Activated CD8-positive, alpha-beta memory T cell treated with anti-CD3 and anti-CD28 coated beads, Interleukin-2, amount 10 ng/mL, durations not matched to agents 7 days and 5 days (primary cell): Measurements from ENCODE around the gene SCYL1. TPM values are rescaled to one million over a fixed set of nuclear protein-coding genes. Genes with fewer than 3 reads are reported as not detected.
"Not testable (repeated sequence)": the region's sequence is repeated elsewhere in the genome, so short reads cannot be mapped to it uniquely, and the experiment has no call there.

Experiments used
- ATAC-seq: fragments of 150-1000 bp; cut with Tn5 transposase; one replicate; pipeline ENCODE4 v1.10.0; 2021; ENCODE audit warnings: moderate library complexity
- CTCF ChIA-PET: fragments of 350-600 bp; sonication (Branson Sonifier 250); formaldehyde crosslinking; loops from one replicate; lab custom pipeline; 2021; ENCODE audit warnings: antibody characterized with exemption; lab: Charles Lee
- DNase-seq: peaks from one replicate; pipeline ENCODE4 v3.0.0-alpha.2; 2020
- H3K27ac Mint-ChIP-seq: one replicate; pipeline ENCODE4 v1.8.0; 2021; ENCODE audit warnings: mild to moderate bottlenecking, mixed read lengths
- H3K27me3 Mint-ChIP-seq: one replicate; pipeline ENCODE4 v1.8.0; 2021; ENCODE audit warnings: mixed read lengths
- H3K36me3 Mint-ChIP-seq: one replicate; pipeline ENCODE4 v1.8.0; 2021; ENCODE audit warnings: mild to moderate bottlenecking, mixed read lengths
- H3K4me1 Mint-ChIP-seq: one replicate; pipeline ENCODE4 v1.8.0; 2021; ENCODE audit warnings: mixed read lengths
- H3K4me3 Mint-ChIP-seq: one replicate; pipeline ENCODE4 v1.8.0; 2021; ENCODE audit warnings: mild to moderate bottlenecking, moderate library complexity, mixed read lengths
- H3K9me3 Mint-ChIP-seq: one replicate; pipeline ENCODE4 v1.8.0; 2022; ENCODE audit warnings: low read depth, mixed read lengths
- total RNA-seq, 2 experiments: library from RNA; stranded (reverse); gene quantifications; one replicate each; pipeline ENCODE4 v1.2.3, GENCODE V29; 2021

SCYL1 gene
- total RNA-seq, 2 experiments from 2014 or later = 68.0 to 76.7 TPM

DNA sequence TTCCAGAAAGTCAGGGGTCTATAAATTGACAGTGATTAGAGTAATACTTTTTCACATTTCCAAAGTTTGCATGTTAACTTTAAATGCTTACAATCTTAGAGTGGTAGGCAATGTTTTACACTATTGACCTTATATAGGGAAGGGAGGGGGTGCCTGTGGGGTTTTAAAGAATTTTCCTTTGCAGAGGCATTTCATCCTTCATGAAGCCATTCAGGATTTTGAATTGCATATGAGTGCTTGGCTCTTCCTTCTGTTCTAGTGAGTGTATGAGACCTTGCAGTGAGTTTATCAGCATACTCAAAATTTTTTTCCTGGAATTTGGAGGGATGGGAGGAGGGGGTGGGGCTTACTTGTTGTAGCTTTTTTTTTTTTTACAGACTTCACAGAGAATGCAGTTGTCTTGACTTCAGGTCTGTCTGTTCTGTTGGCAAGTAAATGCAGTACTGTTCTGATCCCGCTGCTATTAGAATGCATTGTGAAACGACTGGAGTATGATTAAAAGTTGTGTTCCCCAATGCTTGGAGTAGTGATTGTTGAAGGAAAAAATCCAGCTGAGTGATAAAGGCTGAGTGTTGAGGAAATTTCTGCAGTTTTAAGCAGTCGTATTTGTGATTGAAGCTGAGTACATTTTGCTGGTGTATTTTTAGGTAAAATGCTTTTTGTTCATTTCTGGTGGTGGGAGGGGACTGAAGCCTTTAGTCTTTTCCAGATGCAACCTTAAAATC is 20.8 kb upstream of the SCYL1 start:
- Mint-ChIP-seq H3K9me3 (no peaks in the 10 kb centered on the region), H3K27me3 (peaks cover 6% of the 10 kb centered on the region), H3K36me3 (peaks cover 36% of the 10 kb centered on the region), H3K27ac (no peak overlapping the region), H3K4me1 (peaks cover 43% of the 10 kb centered on the region), H3K4me3 (no peak overlapping the region)
- ATAC-seq = no peak
- no peak for DNase-seq
- CTCF ChIA-PET = interaction anchor here (3.6 to 19.1 kb wide), 2 partner anchors 26 to 85 kb away, joined by 23 to 489 read pairs; partner anchors contain the start of gene NEAT1

DNA sequence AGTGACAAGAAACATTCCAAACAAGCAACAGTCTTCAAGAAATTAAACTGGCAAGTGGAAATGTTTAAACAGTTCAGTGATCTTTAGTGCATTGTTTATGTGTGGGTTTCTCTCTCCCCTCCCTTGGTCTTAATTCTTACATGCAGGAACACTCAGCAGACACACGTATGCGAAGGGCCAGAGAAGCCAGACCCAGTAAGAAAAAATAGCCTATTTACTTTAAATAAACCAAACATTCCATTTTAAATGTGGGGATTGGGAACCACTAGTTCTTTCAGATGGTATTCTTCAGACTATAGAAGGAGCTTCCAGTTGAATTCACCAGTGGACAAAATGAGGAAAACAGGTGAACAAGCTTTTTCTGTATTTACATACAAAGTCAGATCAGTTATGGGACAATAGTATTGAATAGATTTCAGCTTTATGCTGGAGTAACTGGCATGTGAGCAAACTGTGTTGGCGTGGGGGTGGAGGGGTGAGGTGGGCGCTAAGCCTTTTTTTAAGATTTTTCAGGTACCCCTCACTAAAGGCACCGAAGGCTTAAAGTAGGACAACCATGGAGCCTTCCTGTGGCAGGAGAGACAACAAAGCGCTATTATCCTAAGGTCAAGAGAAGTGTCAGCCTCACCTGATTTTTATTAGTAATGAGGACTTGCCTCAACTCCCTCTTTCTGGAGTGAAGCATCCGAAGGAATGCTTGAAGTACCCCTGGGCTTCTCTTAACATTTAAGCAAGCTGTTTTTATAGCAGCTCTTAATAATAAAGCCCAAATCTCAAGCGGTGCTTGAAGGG is 20.0 kb upstream of the SCYL1 start:
- H3K36me3 Mint-ChIP-seq = peaks cover 36% of the 10 kb centered on the region
- peaks cover 45% of the 10 kb centered on the region for H3K4me1 Mint-ChIP-seq
- H3K27ac Mint-ChIP-seq = no peak overlapping the region
- no peak for DNase-seq
- ATAC-seq = no peak
- peaks cover 6% of the 10 kb centered on the region for H3K27me3 Mint-ChIP-seq
- H3K9me3 Mint-ChIP-seq = no peaks in the 10 kb centered on the region
- H3K4me3 Mint-ChIP-seq = no peak overlapping the region
- CTCF ChIA-PET = interaction anchor here (1.2 to 19.1 kb wide), 6 partner anchors 7 to 123 kb away, joined by 3 to 489 read pairs (median 26); partner anchors contain the start of genes MALAT1, NEAT1 and SLC25A45

- peaks cover 6% of the 10 kb centered on the region for H3K27me3 Mint-ChIP-seq
- no peak overlapping the region for H3K4me3 Mint-ChIP-seq
- H3K36me3 Mint-ChIP-seq = peaks cover 36% of the 10 kb centered on the region
- no peak overlapping the region for H3K27ac Mint-ChIP-seq
- CTCF ChIA-PET = interaction anchor here (1.0 to 19.1 kb wide), 9 partner anchors 8 to 127 kb away, joined by 3 to 489 read pairs (median 13); partner anchors contain the start of genes MALAT1, NEAT1 and SLC25A45
- DNase-seq (no peak), ATAC-seq (no peak)
- no peaks in the 10 kb centered on the region for H3K9me3 Mint-ChIP-seq
- peaks cover 49% of the 10 kb centered on the region for H3K4me1 Mint-ChIP-seq
Observed at GRCh38 chr11:65505466-65506289, 19.2 kb upstream of the SCYL1 start.

GRCh38 chr11:65506290-65506771 is 18.6 kb upstream of the SCYL1 start:
- no peak overlapping the region for H3K27ac Mint-ChIP-seq
- no peak for ATAC-seq
- H3K4me3 Mint-ChIP-seq = no peak overlapping the region
- peaks cover 50% of the 10 kb centered on the region for H3K4me1 Mint-ChIP-seq
- H3K27me3 Mint-ChIP-seq = peaks cover 6% of the 10 kb centered on the region
- no peaks in the 10 kb centered on the region for H3K9me3 Mint-ChIP-seq
- CTCF ChIA-PET = interaction anchor here (1.0 to 19.1 kb wide), 11 partner anchors 8 to 176 kb away, joined by 3 to 489 read pairs (median 4); partner anchors contain the start of genes MALAT1, NEAT1 and SLC25A45
- peaks cover 36% of the 10 kb centered on the region for H3K36me3 Mint-ChIP-seq
- no peak for DNase-seq

DNA sequence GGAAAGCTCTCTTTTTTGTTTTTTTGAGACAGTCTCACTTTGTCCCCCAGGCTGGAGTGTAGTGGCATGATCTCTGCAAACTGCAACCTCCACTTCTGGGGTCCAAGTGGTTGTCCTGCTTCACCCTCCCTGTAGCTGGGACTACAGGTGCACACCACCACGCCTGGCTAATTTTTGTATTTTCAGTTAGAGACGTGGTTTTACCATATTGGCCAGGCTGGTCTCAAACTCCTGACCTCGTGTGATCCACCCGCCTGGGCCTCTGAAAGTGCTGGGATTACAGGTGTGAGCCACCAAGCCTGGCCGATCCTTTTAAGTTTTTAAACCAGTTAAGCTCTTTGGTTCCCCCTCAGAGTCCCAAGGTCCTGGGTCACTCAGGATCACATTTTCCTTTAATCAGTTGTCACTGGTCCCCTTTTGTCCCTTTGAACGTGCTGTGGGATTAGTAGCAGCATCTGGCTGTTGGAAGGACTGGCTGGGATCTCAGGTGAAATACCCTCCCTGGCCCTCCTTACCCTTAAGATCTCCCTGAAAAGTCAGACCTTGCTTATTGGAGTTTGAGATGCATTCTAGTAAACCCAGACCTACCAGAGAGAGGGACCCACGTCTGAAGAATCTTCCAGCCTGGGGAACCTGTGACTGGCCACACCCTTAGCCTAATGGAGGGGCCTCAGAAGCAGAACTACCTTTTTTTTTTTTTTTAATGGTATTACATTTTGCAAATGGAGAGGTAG is 17.9 kb upstream of the SCYL1 start:
- H3K9me3 Mint-ChIP-seq = no peaks in the 10 kb centered on the region
- DNase-seq = peak; percentile 58
- peak; percentile 37 for ATAC-seq
- CTCF ChIA-PET = interaction anchor here (0.9 to 19.1 kb wide), 15 partner anchors 9 to 177 kb away, joined by 3 to 489 read pairs (median 4); partner anchors contain the start of genes MALAT1, NEAT1 and SLC25A45
- H3K27me3 Mint-ChIP-seq = no peaks in the 10 kb centered on the region
- no peak overlapping the region for H3K27ac Mint-ChIP-seq
- H3K36me3 Mint-ChIP-seq = peaks cover 36% of the 10 kb centered on the region
- H3K4me1 Mint-ChIP-seq = peaks cover 50% of the 10 kb centered on the region
- H3K4me3 Mint-ChIP-seq = no peak overlapping the region

DNA sequence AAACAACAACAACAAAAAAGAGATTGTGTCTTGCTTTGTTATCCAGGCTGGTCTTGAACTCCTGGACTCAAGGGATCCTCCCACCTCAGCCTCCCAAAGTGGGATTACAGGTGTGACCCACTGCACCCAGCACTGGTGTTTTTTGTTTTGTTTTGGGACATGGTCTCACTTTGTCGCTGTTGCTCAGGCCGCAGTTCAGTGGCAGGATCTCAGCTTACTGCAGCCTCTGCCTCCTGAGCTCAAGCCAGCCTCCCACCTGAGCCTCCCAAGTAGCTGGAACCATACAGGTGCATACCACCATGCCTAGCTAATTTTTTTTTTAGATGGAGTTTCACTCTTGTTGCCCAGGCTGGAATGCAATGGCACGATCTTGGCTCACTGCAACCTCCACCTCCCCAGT is 12.6 kb upstream of the SCYL1 start:
- not testable (repeated sequence) for H3K4me3 Mint-ChIP-seq, H3K36me3 Mint-ChIP-seq, H3K9me3 Mint-ChIP-seq, ATAC-seq, H3K27me3 Mint-ChIP-seq, DNase-seq, H3K27ac Mint-ChIP-seq
- H3K4me1 Mint-ChIP-seq = peaks cover 20% of the 10 kb centered on the region
- CTCF ChIA-PET = interaction anchor here (19.1 kb wide), 1 partner anchor 94 kb away, joined by 489 read pairs; the partner anchor contains the start of gene NEAT1

GRCh38 chr11:65516135-65516968 is 8.5 kb upstream of the SCYL1 start:
- no peaks in the 10 kb centered on the region for H3K9me3 Mint-ChIP-seq
- no peak for DNase-seq
- H3K27ac Mint-ChIP-seq = peak overlapping the region; percentile 59
- peak; percentile 48 for ATAC-seq
- H3K27me3 Mint-ChIP-seq = peaks cover 2% of the 10 kb centered on the region
- CTCF ChIA-PET = interaction anchor here (1.4 to 1.8 kb wide), 3 partner anchors 9 to 100 kb away, joined by 3 to 6 read pairs (median 4); no protein-coding TSS in a partner anchor
- no peak overlapping the region for H3K4me3 Mint-ChIP-seq
- H3K4me1 Mint-ChIP-seq = peaks cover 9% of the 10 kb centered on the region
- H3K36me3 Mint-ChIP-seq = no peaks in the 10 kb centered on the region

DNA sequence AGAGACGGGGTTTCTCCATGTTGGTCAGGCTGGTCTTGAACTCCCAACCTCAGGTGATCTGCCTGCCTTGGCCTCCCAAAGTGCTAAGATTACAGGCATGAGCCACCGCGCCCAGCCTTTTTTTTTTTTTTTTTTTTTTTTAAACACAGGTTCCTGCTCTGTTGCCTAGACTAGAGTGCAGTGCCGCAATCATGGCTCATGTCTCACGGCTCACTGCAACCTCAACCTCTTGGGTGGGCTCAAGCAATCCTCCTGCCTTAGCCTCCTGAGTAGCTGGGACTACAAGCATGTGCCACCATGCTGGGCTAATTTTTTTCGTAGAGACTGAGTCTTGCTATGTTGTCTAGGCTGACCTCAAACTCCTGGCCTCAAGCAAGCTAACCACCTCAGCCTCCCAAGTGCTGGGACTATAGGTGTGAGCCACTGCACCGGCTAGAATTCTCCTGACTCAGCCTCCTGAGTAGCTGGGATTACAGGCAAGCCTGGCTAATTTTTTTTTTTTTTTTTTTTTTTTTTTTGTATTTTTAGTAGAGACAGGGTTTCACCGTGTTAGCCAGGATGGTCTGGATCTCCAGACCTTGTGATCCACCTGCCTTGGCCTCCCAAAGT is 5.8 kb upstream of the SCYL1 start:
- not testable (repeated sequence) for DNase-seq, H3K27me3 Mint-ChIP-seq, ATAC-seq, H3K27ac Mint-ChIP-seq, H3K4me3 Mint-ChIP-seq, H3K9me3 Mint-ChIP-seq, H3K36me3 Mint-ChIP-seq
- H3K4me1 Mint-ChIP-seq = peaks cover 27% of the 10 kb centered on the region
- CTCF ChIA-PET = interaction anchor here (0.7 kb wide), 1 partner anchor 11 kb away, joined by 3 read pairs; no protein-coding TSS in a partner anchor

DNA sequence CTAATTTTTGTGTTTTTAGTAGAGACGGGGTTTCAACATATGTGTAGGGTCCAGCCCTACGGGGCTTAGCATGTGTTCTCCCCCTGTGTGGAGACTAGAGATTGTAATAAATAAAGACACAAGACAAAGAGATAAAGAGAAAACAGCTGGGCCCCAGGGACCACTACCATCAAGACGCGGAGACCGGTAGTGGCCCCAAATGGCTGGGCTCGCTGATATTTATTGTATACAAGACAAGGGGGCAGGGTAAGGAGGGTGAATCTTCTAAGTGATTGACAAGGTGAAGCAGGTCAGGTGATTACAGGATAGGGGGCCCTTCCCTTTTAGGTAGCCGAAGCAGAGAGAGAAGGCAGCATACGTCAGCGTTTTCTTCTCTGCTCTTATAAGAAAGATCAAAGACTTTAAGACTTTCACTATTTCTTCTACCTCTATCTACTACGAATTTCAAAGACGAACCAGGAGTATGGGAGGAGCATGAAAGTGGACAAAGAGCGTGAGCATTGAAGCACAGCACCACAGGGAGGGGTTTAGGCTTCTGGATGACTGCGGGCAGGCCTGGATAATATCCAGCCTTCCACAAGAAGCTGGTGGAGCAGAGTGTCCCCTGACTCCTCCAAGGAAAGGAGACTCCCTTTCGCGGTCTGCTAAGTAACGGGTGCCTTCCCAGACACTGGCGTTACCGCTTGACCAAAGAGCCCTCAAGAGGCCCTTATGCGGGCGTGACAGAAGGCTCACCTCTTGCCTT is 2.9 kb upstream of the SCYL1 start:
- CTCF ChIA-PET = interaction anchor here (1.1 kb wide), 1 partner anchor 53 kb away, joined by 4 read pairs; no protein-coding TSS in a partner anchor
- not testable (repeated sequence) for H3K27ac Mint-ChIP-seq, H3K4me3 Mint-ChIP-seq, H3K27me3 Mint-ChIP-seq, H3K9me3 Mint-ChIP-seq, DNase-seq, ATAC-seq, H3K36me3 Mint-ChIP-seq
- H3K4me1 Mint-ChIP-seq = peaks cover 34% of the 10 kb centered on the region

- H3K4me1 Mint-ChIP-seq = peaks cover 37% of the 10 kb centered on the region
- H3K36me3 Mint-ChIP-seq, CTCF ChIA-PET, H3K9me3 Mint-ChIP-seq, H3K27me3 Mint-ChIP-seq, ATAC-seq: not testable (repeated sequence)
- H3K27ac Mint-ChIP-seq = peak overlapping the region; percentile 71
- H3K4me3 Mint-ChIP-seq = peak overlapping the region; percentile 27
- DNase-seq = peak; percentile 42
Observed at GRCh38 chr11:65522718-65523630, 1.9 kb upstream of the SCYL1 start.
